K562 (cell line): ENCODE measurements around the gene ALB. TPM values are rescaled to one million over a fixed set of nuclear protein-coding genes. Genes with fewer than 3 reads are reported as not detected.

Source experiments
- CTCFL ChIP-seq: IDR thresholded peaks from 2 replicates; pipeline ENCODE4 v1.6.1; 2011; ENCODE audit warnings: borderline replicate concordance, low read depth, mild to moderate bottlenecking, moderate library complexity, low read length; ENCODE audit not compliant: insufficient read depth, poor library complexity, severe bottlenecking
- SIX5 ChIP-seq, 2 experiments: IDR thresholded peaks; 2 replicates each; pipeline ENCODE4 v1.6.1; 2011; ENCODE audit warnings: low read length in 2 of 2, borderline replicate concordance in 1 of 2, low read depth in 1 of 2, mild to moderate bottlenecking in 1 of 2, moderate library complexity in 1 of 2; ENCODE audit not compliant: insufficient read depth in 1 of 2
- TARDBP ChIP-seq: fragments of 450-650 bp; IDR thresholded peaks from 2 replicates; pipeline ENCODE4 v1.6.1; 2016
- ZEB2 ChIP-seq: fragments of 450-650 bp; IDR thresholded peaks from 2 replicates; pipeline ENCODE4 v1.6.1; 2016
- polyA plus RNA-seq, 8 experiments: library from polyadenylated mRNA; depleted of rRNA in 4 of 8; stranded (reverse) in 5 of 8; unstranded in 3 of 8; fragments of >200 nt; fragmentation: Nextera tagmentation in 2 of 8; fragmentation: Illumina TruSeq in 1 of 8; extraction: Ambion mirVana in 2 of 8; extraction: Trizol in 1 of 8; gene quantifications; 2 replicates each; pipeline versions ENCODE4 v1.2.1 to v1.2.3, GENCODE V29; 2011 to 2014; ENCODE audit warnings: inconsistent platforms in 1 of 8, missing spikeins in 1 of 8
- total RNA-seq, 7 experiments: library from RNA; depleted of rRNA in 6 of 7; stranded (reverse); fragments of >200 nt in 6 of 7; fragmentation: Illumina TruSeq in 2 of 7; extraction: Trizol in 2 of 7; gene quantifications; 2 replicates each; pipeline versions ENCODE4 v1.2.1 to v1.2.3, GENCODE V29; 2011 to 2021; ENCODE audit warnings: low replicate concordance in 1 of 7
- TF ChIP-seq, protein P1 (sequence below): sonication (generic); formaldehyde crosslinking; IDR thresholded peaks from 2 replicates; pipeline ENCODE4 v1.8.1; 2023; ENCODE audit warnings: mild to moderate bottlenecking, missing genetic modification reagents
- TF ChIP-seq, protein P2 (sequence below): fragments of 450-650 bp; IDR thresholded peaks from 2 replicates; pipeline ENCODE4 v1.6.1; 2016; ENCODE audit warnings: mild to moderate bottlenecking, moderate library complexity
- TF ChIP-seq, protein P3 (sequence below), 2 experiments: fragments of 450-650 bp; IDR thresholded peaks; 2 replicates each; pipeline ENCODE4 v1.6.1; 2016

The ALB gene
- total and polyA plus RNA-seq, 9 of the 15 experiments (the other 6 are each of a cell fraction or from before 2014, with no cell fraction given): 0.04 to 18.5 (median 0.20) TPM; not detected in 2

DNA sequence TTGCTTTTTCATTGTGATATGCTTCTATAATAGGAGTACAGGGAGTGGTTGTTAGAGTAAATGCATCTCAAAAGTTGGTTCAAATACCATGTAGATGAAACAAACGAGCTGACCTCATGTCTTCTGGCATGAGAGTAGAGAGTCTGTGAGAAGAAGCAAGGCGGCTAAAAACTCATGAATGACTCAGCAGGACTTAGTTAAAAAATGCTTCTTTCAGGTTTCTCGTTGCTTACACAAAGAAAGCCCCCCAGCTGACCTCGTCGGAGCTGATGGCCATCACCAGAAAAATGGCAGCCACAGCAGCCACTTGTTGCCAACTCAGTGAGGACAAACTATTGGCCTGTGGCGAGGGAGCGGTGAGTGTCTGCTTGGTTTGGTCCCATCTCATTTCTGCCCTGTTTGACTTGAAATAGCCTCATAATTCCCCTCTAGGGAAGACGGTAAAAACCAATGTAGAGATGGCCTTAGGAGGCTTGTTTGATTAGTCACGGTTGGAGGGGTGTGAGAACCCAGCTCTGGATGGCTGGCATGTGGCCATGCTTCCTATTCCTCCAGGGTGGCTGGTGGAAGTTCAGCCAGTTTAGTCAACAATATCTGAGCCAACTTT is 46.4 kb downstream of the ALB start (continued):
- TF ChIP-seq, protein P1, sequence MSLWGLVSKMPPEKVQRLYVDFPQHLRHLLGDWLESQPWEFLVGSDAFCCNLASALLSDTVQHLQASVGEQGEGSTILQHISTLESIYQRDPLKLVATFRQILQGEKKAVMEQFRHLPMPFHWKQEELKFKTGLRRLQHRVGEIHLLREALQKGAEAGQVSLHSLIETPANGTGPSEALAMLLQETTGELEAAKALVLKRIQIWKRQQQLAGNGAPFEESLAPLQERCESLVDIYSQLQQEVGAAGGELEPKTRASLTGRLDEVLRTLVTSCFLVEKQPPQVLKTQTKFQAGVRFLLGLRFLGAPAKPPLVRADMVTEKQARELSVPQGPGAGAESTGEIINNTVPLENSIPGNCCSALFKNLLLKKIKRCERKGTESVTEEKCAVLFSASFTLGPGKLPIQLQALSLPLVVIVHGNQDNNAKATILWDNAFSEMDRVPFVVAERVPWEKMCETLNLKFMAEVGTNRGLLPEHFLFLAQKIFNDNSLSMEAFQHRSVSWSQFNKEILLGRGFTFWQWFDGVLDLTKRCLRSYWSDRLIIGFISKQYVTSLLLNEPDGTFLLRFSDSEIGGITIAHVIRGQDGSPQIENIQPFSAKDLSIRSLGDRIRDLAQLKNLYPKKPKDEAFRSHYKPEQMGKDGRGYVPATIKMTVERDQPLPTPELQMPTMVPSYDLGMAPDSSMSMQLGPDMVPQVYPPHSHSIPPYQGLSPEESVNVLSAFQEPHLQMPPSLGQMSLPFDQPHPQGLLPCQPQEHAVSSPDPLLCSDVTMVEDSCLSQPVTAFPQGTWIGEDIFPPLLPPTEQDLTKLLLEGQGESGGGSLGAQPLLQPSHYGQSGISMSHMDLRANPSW (CRISPR knock-in tag): no peak
- no peak for TF ChIP-seq CTCFL
- TF ChIP-seq, protein P2, sequence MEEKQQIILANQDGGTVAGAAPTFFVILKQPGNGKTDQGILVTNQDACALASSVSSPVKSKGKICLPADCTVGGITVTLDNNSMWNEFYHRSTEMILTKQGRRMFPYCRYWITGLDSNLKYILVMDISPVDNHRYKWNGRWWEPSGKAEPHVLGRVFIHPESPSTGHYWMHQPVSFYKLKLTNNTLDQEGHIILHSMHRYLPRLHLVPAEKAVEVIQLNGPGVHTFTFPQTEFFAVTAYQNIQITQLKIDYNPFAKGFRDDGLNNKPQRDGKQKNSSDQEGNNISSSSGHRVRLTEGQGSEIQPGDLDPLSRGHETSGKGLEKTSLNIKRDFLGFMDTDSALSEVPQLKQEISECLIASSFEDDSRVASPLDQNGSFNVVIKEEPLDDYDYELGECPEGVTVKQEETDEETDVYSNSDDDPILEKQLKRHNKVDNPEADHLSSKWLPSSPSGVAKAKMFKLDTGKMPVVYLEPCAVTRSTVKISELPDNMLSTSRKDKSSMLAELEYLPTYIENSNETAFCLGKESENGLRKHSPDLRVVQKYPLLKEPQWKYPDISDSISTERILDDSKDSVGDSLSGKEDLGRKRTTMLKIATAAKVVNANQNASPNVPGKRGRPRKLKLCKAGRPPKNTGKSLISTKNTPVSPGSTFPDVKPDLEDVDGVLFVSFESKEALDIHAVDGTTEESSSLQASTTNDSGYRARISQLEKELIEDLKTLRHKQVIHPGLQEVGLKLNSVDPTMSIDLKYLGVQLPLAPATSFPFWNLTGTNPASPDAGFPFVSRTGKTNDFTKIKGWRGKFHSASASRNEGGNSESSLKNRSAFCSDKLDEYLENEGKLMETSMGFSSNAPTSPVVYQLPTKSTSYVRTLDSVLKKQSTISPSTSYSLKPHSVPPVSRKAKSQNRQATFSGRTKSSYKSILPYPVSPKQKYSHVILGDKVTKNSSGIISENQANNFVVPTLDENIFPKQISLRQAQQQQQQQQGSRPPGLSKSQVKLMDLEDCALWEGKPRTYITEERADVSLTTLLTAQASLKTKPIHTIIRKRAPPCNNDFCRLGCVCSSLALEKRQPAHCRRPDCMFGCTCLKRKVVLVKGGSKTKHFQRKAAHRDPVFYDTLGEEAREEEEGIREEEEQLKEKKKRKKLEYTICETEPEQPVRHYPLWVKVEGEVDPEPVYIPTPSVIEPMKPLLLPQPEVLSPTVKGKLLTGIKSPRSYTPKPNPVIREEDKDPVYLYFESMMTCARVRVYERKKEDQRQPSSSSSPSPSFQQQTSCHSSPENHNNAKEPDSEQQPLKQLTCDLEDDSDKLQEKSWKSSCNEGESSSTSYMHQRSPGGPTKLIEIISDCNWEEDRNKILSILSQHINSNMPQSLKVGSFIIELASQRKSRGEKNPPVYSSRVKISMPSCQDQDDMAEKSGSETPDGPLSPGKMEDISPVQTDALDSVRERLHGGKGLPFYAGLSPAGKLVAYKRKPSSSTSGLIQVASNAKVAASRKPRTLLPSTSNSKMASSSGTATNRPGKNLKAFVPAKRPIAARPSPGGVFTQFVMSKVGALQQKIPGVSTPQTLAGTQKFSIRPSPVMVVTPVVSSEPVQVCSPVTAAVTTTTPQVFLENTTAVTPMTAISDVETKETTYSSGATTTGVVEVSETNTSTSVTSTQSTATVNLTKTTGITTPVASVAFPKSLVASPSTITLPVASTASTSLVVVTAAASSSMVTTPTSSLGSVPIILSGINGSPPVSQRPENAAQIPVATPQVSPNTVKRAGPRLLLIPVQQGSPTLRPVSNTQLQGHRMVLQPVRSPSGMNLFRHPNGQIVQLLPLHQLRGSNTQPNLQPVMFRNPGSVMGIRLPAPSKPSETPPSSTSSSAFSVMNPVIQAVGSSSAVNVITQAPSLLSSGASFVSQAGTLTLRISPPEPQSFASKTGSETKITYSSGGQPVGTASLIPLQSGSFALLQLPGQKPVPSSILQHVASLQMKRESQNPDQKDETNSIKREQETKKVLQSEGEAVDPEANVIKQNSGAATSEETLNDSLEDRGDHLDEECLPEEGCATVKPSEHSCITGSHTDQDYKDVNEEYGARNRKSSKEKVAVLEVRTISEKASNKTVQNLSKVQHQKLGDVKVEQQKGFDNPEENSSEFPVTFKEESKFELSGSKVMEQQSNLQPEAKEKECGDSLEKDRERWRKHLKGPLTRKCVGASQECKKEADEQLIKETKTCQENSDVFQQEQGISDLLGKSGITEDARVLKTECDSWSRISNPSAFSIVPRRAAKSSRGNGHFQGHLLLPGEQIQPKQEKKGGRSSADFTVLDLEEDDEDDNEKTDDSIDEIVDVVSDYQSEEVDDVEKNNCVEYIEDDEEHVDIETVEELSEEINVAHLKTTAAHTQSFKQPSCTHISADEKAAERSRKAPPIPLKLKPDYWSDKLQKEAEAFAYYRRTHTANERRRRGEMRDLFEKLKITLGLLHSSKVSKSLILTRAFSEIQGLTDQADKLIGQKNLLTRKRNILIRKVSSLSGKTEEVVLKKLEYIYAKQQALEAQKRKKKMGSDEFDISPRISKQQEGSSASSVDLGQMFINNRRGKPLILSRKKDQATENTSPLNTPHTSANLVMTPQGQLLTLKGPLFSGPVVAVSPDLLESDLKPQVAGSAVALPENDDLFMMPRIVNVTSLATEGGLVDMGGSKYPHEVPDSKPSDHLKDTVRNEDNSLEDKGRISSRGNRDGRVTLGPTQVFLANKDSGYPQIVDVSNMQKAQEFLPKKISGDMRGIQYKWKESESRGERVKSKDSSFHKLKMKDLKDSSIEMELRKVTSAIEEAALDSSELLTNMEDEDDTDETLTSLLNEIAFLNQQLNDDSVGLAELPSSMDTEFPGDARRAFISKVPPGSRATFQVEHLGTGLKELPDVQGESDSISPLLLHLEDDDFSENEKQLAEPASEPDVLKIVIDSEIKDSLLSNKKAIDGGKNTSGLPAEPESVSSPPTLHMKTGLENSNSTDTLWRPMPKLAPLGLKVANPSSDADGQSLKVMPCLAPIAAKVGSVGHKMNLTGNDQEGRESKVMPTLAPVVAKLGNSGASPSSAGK: no peak; the same call in none of the 2 replicates
- no peak for TF ChIP-seq ZEB2
- no peak for TF ChIP-seq TARDBP
- TF ChIP-seq, protein P3, sequence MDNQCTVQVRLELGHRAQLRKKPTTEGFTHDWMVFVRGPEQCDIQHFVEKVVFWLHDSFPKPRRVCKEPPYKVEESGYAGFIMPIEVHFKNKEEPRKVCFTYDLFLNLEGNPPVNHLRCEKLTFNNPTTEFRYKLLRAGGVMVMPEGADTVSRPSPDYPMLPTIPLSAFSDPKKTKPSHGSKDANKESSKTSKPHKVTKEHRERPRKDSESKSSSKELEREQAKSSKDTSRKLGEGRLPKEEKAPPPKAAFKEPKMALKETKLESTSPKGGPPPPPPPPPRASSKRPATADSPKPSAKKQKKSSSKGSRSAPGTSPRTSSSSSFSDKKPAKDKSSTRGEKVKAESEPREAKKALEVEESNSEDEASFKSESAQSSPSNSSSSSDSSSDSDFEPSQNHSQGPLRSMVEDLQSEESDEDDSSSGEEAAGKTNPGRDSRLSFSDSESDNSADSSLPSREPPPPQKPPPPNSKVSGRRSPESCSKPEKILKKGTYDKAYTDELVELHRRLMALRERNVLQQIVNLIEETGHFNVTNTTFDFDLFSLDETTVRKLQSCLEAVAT (IDR thresholded peaks at IDR 0.05): no peak
- no peak for TF ChIP-seq SIX5 (IDR thresholded peaks at IDR 0.05; ENCODE audit: borderline replicate concordance in 1 of 2, insufficient read depth in 1 of 2, low read depth in 1 of 2, low read length in 2 of 2)
